Neural progenitor cell (in vitro differentiated cells): ENCODE results near the gene TUBB6. TPM values are rescaled to one million over a fixed set of nuclear protein-coding genes. Genes with fewer than 3 reads are reported as not detected.

Source experiments
- DNase-seq: peaks from one replicate; pipeline ENCODE4 v3.0.0-alpha.2; 2016; ENCODE audit warnings: low spot score
- H2AFZ ChIP-seq: fragments of 200-600 bp; sonication (generic); replicated peaks from 2 replicates; pipeline ENCODE4 v1.6.1; 2016; ENCODE audit warnings: antibody characterized with exemption
- H3F3A ChIP-seq: fragments of 200-600 bp; sonication (generic); 2 replicates; pipeline ENCODE4 v1.6.1; 2016; ENCODE audit warnings: antibody characterized with exemption, low read depth
- H3K27ac ChIP-seq: fragments of 200-600 bp; sonication (generic); 2 replicates; pipeline ENCODE4 v1.5.1; 2016; ENCODE audit warnings: mild to moderate bottlenecking
- H3K27me3 ChIP-seq: fragments of 200-600 bp; sonication (generic); 2 replicates; pipeline ENCODE4 v1.6.1; 2016; ENCODE audit warnings: mild to moderate bottlenecking, moderate library complexity
- H3K36me3 ChIP-seq: fragments of 200-600 bp; sonication (generic); 2 replicates; pipeline ENCODE4 v1.5.1; 2016
- H3K4me1 ChIP-seq: fragments of 200-600 bp; sonication (generic); 2 replicates; pipeline ENCODE4 v1.6.1; 2016; ENCODE audit warnings: mixed run types
- H3K4me2 ChIP-seq: fragments of 200-600 bp; sonication (generic); 2 replicates; pipeline ENCODE4 v1.6.1; 2016
- H3K4me3 ChIP-seq: fragments of 200-600 bp; sonication (generic); 2 replicates; pipeline ENCODE4 v1.5.1; 2016
- H3K79me2 ChIP-seq: fragments of 200-600 bp; sonication (generic); 2 replicates; pipeline ENCODE4 v1.6.1; 2016; ENCODE audit warnings: low read depth
- H3K9ac ChIP-seq: fragments of 200-600 bp; sonication (generic); 2 replicates; pipeline ENCODE4 v1.6.1; 2016
- H3K9me3 ChIP-seq: fragments of 200-600 bp; sonication (generic); 2 replicates; pipeline ENCODE4 v1.5.1; 2016; ENCODE audit warnings: low read depth
- H4K20me1 ChIP-seq: fragments of 200-600 bp; sonication (generic); 2 replicates; pipeline ENCODE4 v1.6.1; 2016; ENCODE audit warnings: low read depth
- H3K27ac Mint-ChIP-seq: 3 replicates; pipeline ENCODE4 v1.8.0; 2021; ENCODE audit warnings: mixed read lengths
- H3K27me3 Mint-ChIP-seq: 2 replicates; pipeline ENCODE4 v1.8.0; 2022; ENCODE audit warnings: low read depth, mild to moderate bottlenecking, inconsistent platforms, moderate library complexity, mixed read lengths; ENCODE audit not compliant: insufficient read depth
- H3K36me3 Mint-ChIP-seq: 3 replicates; pipeline ENCODE4 v1.8.0; 2021; ENCODE audit warnings: mixed read lengths
- H3K4me1 Mint-ChIP-seq: 3 replicates; pipeline ENCODE4 v1.8.0; 2021; ENCODE audit warnings: mixed read lengths
- H3K4me3 Mint-ChIP-seq: 3 replicates; pipeline ENCODE4 v1.8.0; 2021; ENCODE audit warnings: mild to moderate bottlenecking, moderate library complexity, mixed read lengths
- H3K9me3 Mint-ChIP-seq: 3 replicates; pipeline ENCODE4 v1.8.0; 2020; ENCODE audit warnings: mixed read lengths
- CTCF ChIP-seq: fragments of 200-600 bp; sonication (generic); IDR thresholded peaks from 2 replicates; pipeline ENCODE4 v1.5.1; 2017; ENCODE audit warnings: antibody characterized with exemption, mild to moderate bottlenecking
- EZH2 ChIP-seq: fragments of 200-600 bp; sonication (generic); IDR thresholded peaks from 2 replicates; pipeline ENCODE4 v1.6.1; 2017; ENCODE audit warnings: antibody characterized with exemption, mild to moderate bottlenecking, moderate library complexity
- EZH2phosphoT487 ChIP-seq: fragments of 200-600 bp; sonication (generic); IDR thresholded peaks from 2 replicates; pipeline ENCODE4 v1.6.1; 2017; ENCODE audit warnings: antibody characterized with exemption
- total RNA-seq: library from RNA; depleted of rRNA; stranded (reverse); fragments of >200 nt; gene quantifications from 2 replicates; pipeline ENCODE4 v1.2.3, GENCODE V29; 2015; ENCODE audit warnings: low replicate concordance

TUBB6 gene
- total RNA-seq, 1 donor from 2014 or later = 92.7 TPM

GRCh38 chr18:12312976-12313375 lies 4.9 kb downstream of the TUBB6 start:
- H3K9me3 Mint-ChIP-seq = peaks cover 25% of the 10 kb centered on the region
- H3K27me3 ChIP-seq = peaks cover 14% of the 10 kb centered on the region
- TF ChIP-seq EZH2phosphoT487 (no peak), CTCF (no peak), EZH2 (no peak)
- H3K4me3 Mint-ChIP-seq = no peak overlapping the region
- H3K36me3 ChIP-seq = peaks cover 25% of the 10 kb centered on the region
- H3K4me1 Mint-ChIP-seq = peaks cover 32% of the 10 kb centered on the region
- H3K36me3 Mint-ChIP-seq = peaks cover 43% of the 10 kb centered on the region
- no peak overlapping the region for H3K27ac ChIP-seq
- no peak for DNase-seq
- no peaks in the 10 kb centered on the region for H3K4me1 ChIP-seq
- peaks cover 3% of the 10 kb centered on the region for H3K27me3 Mint-ChIP-seq
- H3K9ac ChIP-seq = no peak overlapping the region
- H3K9me3 ChIP-seq = peaks cover 8% of the 10 kb centered on the region
- peaks cover 21% of the 10 kb centered on the region for H3K79me2 ChIP-seq
- no peak overlapping the region for H3K4me2 ChIP-seq
- peaks cover 9% of the 10 kb centered on the region for H3F3A ChIP-seq
- no peak overlapping the region for H2AFZ ChIP-seq
- no peak overlapping the region for H3K27ac Mint-ChIP-seq
- no peak overlapping the region for H3K4me3 ChIP-seq
- peaks cover 5% of the 10 kb centered on the region for H4K20me1 ChIP-seq

GRCh38 chr18:12313530-12314245 lies 5.6 kb downstream of the TUBB6 start:
- Histone ChIP-seq H3K9ac (no peak overlapping the region), H3K79me2 (peaks cover 20% of the 10 kb centered on the region), H3K9me3 (peaks cover 8% of the 10 kb centered on the region), H3F3A (peaks cover 4% of the 10 kb centered on the region), H4K20me1 (peaks cover 7% of the 10 kb centered on the region), H3K27ac (no peak overlapping the region), H3K4me1 (no peaks in the 10 kb centered on the region), H3K4me3 (no peak overlapping the region), H3K27me3 (peaks cover 8% of the 10 kb centered on the region), H3K4me2 (no peak overlapping the region), H3K36me3 (peaks cover 25% of the 10 kb centered on the region), H2AFZ (no peak overlapping the region)
- no peak overlapping the region for H3K27ac Mint-ChIP-seq
- peaks cover 43% of the 10 kb centered on the region for H3K36me3 Mint-ChIP-seq
- H3K27me3 Mint-ChIP-seq = peaks cover 3% of the 10 kb centered on the region
- H3K4me3 Mint-ChIP-seq = no peak overlapping the region
- H3K9me3 Mint-ChIP-seq = peaks cover 25% of the 10 kb centered on the region
- DNase-seq = no peak
- TF ChIP-seq EZH2 = no peak
- no peak for TF ChIP-seq EZH2phosphoT487
- no peak for TF ChIP-seq CTCF
- peaks cover 36% of the 10 kb centered on the region for H3K4me1 Mint-ChIP-seq

- H3K4me1 Mint-ChIP-seq = peaks cover 31% of the 10 kb centered on the region
- peaks cover 25% of the 10 kb centered on the region for H3K36me3 ChIP-seq
- H3K36me3 Mint-ChIP-seq = peaks cover 40% of the 10 kb centered on the region
These were observed 6.7 kb downstream of the TUBB6 start for GRCh38 chr18:12314591-12315305.

More at GRCh38 chr18:12314591-12315305, 6.7 kb downstream of the TUBB6 start:
- H4K20me1 ChIP-seq = peaks cover 7% of the 10 kb centered on the region
- TF ChIP-seq EZH2phosphoT487 (no peak), CTCF (no peak), EZH2 (no peak)
- Mint-ChIP-seq H3K9me3 (peaks cover 21% of the 10 kb centered on the region), H3K4me3 (no peak overlapping the region), H3K27me3 (peaks cover 2% of the 10 kb centered on the region), H3K27ac (no peak overlapping the region)
- H3K79me2 ChIP-seq = peaks cover 9% of the 10 kb centered on the region
- no peak overlapping the region for H2AFZ ChIP-seq
- no peak overlapping the region for H3K4me2 ChIP-seq
- H3K27ac ChIP-seq = no peak overlapping the region
- no peak for DNase-seq
- no peaks in the 10 kb centered on the region for H3K4me1 ChIP-seq
- H3K9ac ChIP-seq = no peak overlapping the region
- H3F3A ChIP-seq = peaks cover 4% of the 10 kb centered on the region
- peaks cover 8% of the 10 kb centered on the region for H3K9me3 ChIP-seq
- H3K27me3 ChIP-seq = no peaks in the 10 kb centered on the region
- no peak overlapping the region for H3K4me3 ChIP-seq
